Kidney glomerular epithelial cell (primary cell): Measurements from ENCODE around the gene TBC1D22A.

Experiments
- DNase-seq: peaks from one replicate; lab custom pipeline; 2025; lab: John Stamatoyannopoulos, UW

Gene TBC1D22A

GRCh38 chr22:46909237-46910030, 147.0 kb downstream of the TBC1D22A start:
- DNase-seq, result no peak

GRCh38 chr22:46910624-46911023, 148.2 kb downstream of the TBC1D22A start:
- no peak for DNase-seq

GRCh38 chr22:46911346-46911745, 148.9 kb downstream of the TBC1D22A start:
- DNase-seq, result no peak

GRCh38 chr22:46913351-46913750, 150.9 kb downstream of the TBC1D22A start:
- DNase-seq, result no peak

- DNase-seq, result no peak
These were observed 152.0 kb downstream of the TBC1D22A start for GRCh38 chr22:46914481-46914880.

- no peak for DNase-seq
These were observed 152.8 kb downstream of the TBC1D22A start for GRCh38 chr22:46914916-46915894.

GRCh38 chr22:46915950-46916730, 153.7 kb downstream of the TBC1D22A start:
- no peak for DNase-seq

GRCh38 chr22:46916886-46917770, 154.7 kb downstream of the TBC1D22A start:
- no peak for DNase-seq

GRCh38 chr22:46917771-46918101, 155.3 kb downstream of the TBC1D22A start:
- DNase-seq, result no peak

- DNase-seq, result no peak
These were observed 155.7 kb downstream of the TBC1D22A start for GRCh38 chr22:46918197-46918596.

- DNase-seq, result no peak
These were observed 159.6 kb downstream of the TBC1D22A start for GRCh38 chr22:46922037-46922436.

- DNase-seq, result no peak
These were observed 160.9 kb downstream of the TBC1D22A start for GRCh38 chr22:46923394-46923793.

- no peak for DNase-seq
These were observed 163.4 kb downstream of the TBC1D22A start for GRCh38 chr22:46925818-46926217.

- no peak for DNase-seq
These were observed 166.7 kb downstream of the TBC1D22A start for GRCh38 chr22:46929046-46929709.

- DNase-seq, result peak; percentile 41
These were observed 167.3 kb downstream of the TBC1D22A start for GRCh38 chr22:46929710-46930204.

GRCh38 chr22:46931414-46931813, 169.0 kb downstream of the TBC1D22A start:
- DNase-seq, result no peak

GRCh38 chr22:46931881-46932280, 169.4 kb downstream of the TBC1D22A start:
- DNase-seq, result no peak

- DNase-seq, result no peak
These were observed 170.8 kb downstream of the TBC1D22A start for GRCh38 chr22:46933040-46933930.

- DNase-seq, result no peak
These were observed 171.8 kb downstream of the TBC1D22A start for GRCh38 chr22:46934172-46934745.
